ENCODE measurements around the gene C18orf54. TPM values are rescaled to one million over a fixed set of nuclear protein-coding genes. Genes with fewer than 3 reads are reported as not detected.
A peak's percentile ranks its signal among the peaks of the same experiment; 100 is the strongest.
"Not testable (repeated sequence)": the region's sequence is repeated elsewhere in the genome, so short reads cannot be mapped to it uniquely, and the experiment has no call there.

Gene C18orf54
- 1 to 10 TPM; 1.3 to 4.1 (median 2.8) TPM for total RNA-seq
- polyA plus RNA-seq = 1 to 10 TPM in 2 of 3 donors, under 1 TPM in 1; 0.60 to 1.7 (median 1.4) TPM

GRCh38 chr18:54357660-54358494, at the start of gene C18orf54, which contains the start of gene STARD6:
C18orf54 (plus strand) TSS chr18:54357906; CDS start chr18:54360573, 2,667 bp downstream.
STARD6 (minus strand) TSS chr18:54357858; CDS start chr18:54354573, 3,285 bp downstream.
- peak within 1 kb of the TSS; percentile 31 to 71 (median 65) for H3K27ac ChIP-seq
- peak within 1 kb of the TSS; percentile 58 to 88 (median 68) for H3K4me3 ChIP-seq
- peaks cover 0 to 6% (median 0%) of the 10 kb centered on the region in 4 donors for H3K36me3 ChIP-seq
- WGBS, 2 donors = 0% methylated on average over 62 of the region's 62 CpGs
- no peaks in the 10 kb centered on the region for H3K27me3 ChIP-seq
- H3K9me3 ChIP-seq = no peaks in the 10 kb centered on the region
- H3K4me1 ChIP-seq = peaks cover 0 to 10% (median 6%) of the 10 kb centered on the region in 4 donors
- DNase-seq = peak; percentile 92
- intact Hi-C loops (cut with DNase I) = loop anchor here (5.0 kb wide), 1 partner anchor 91 kb away; the partner anchor contains the start of gene POLI
- no peak for TF ChIP-seq CTCF (IDR thresholded peaks at IDR 0.05)
- TF ChIP-seq EP300 (IDR thresholded peaks at IDR 0.05) = no peak
- peak in 1 of 4 donors; percentile 77 for TF ChIP-seq POLR2AphosphoS5 (IDR thresholded peaks at IDR 0.05)

DNA sequence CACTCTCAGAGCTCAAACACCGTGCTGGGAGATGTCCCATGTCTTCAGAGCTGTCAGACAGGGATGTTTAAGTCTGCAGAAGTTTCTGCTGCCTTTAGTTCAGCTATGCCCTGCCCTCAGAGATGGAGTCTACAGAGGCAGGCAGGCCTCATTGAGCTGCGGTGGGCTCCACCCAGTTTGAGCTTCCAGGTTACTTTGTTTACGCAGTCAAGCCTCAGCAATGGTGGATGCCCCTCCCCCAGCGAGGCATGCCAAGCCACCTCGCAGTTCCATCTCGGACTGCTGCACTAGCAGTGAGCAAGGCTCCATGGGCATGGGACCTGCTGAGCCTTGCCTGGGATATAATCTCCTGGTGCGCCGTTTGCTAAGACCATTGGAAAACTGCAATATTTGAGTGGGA, 48.1 kb upstream of the C18orf54 start:
- WGBS, 2 donors = 69 to 87% methylated on average over 8 of the region's 8 CpGs
- H3K27me3 ChIP-seq; H3K4me1 ChIP-seq; intact Hi-C loops (cut with DNase I); H3K27ac ChIP-seq; H3K36me3 ChIP-seq; H3K4me3 ChIP-seq; H3K9me3 ChIP-seq; DNase-seq: not testable (repeated sequence)

GRCh38 chr18:54316071-54316820, 41.5 kb upstream of the C18orf54 start:
- no peak for DNase-seq
- Histone ChIP-seq H3K9me3 (no peaks in the 10 kb centered on the region), H3K4me1 (no peaks in the 10 kb centered on the region), H3K36me3 (no peaks in the 10 kb centered on the region), H3K4me3 (no peak overlapping the region), H3K27me3 (no peaks in the 10 kb centered on the region), H3K27ac (no peak overlapping the region)
- intact Hi-C loops (cut with DNase I) = no loop called here
- TF ChIP-seq EP300 (IDR thresholded peaks at IDR 0.05) = no peak
- no peak for TF ChIP-seq POLR2AphosphoS5 (IDR thresholded peaks at IDR 0.05)
- TF ChIP-seq CTCF (IDR thresholded peaks at IDR 0.05) = no peak
- no peak for TF ChIP-seq POLR2A (IDR thresholded peaks at IDR 0.05)

GRCh38 chr18:54323561-54323960, 34.1 kb upstream of the C18orf54 start:
- no peaks in the 10 kb centered on the region for H3K27me3 ChIP-seq
- intact Hi-C loops (cut with DNase I) = no loop called here
- TF ChIP-seq EP300 (IDR thresholded peaks at IDR 0.05) (no peak), POLR2AphosphoS5 (IDR thresholded peaks at IDR 0.05) (no peak), POLR2A (IDR thresholded peaks at IDR 0.05) (no peak), CTCF (IDR thresholded peaks at IDR 0.05) (no peak)
- DNase-seq = no peak
- H3K27ac ChIP-seq = no peak overlapping the region
- no peaks in the 10 kb centered on the region for H3K4me1 ChIP-seq
- H3K9me3 ChIP-seq = no peaks in the 10 kb centered on the region
- H3K36me3 ChIP-seq = no peaks in the 10 kb centered on the region
- no peak overlapping the region for H3K4me3 ChIP-seq

DNA sequence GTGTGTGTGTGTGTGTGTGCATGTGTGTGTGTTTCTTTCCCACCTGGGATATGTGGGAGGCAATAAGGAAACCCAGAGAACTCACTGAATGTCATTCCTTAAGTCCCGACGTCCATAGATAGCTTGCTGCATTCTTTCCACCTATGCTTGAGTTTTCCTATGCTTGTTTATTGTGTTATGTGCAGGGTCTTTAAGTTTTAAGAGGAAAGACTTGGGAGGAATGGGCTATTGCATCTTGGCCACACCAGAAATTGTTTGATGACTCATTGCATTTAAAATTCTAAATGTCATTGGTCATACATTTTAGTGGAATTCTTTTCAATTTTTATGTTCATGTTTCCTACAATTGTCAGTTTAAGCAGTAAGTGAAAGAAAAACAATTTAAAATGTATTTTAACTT, 33.7 kb upstream of the C18orf54 start:
- H3K36me3 ChIP-seq = no peaks in the 10 kb centered on the region
- WGBS, 2 donors = 71 to 75% methylated on average over 2 of the region's 2 CpGs
- no peaks in the 10 kb centered on the region for H3K27me3 ChIP-seq
- intact Hi-C loops (cut with DNase I) = no loop called here
- H3K9me3 ChIP-seq = no peaks in the 10 kb centered on the region
- no peak for DNase-seq
- TF ChIP-seq CTCF (IDR thresholded peaks at IDR 0.05) (no peak), POLR2AphosphoS5 (IDR thresholded peaks at IDR 0.05) (no peak), EP300 (IDR thresholded peaks at IDR 0.05) (no peak), POLR2A (IDR thresholded peaks at IDR 0.05) (no peak)
- no peaks in the 10 kb centered on the region for H3K4me1 ChIP-seq
- no peak overlapping the region for H3K4me3 ChIP-seq
- H3K27ac ChIP-seq = no peak overlapping the region
